ENCODE measurements around the gene BEST1. TPM values are rescaled to one million over a fixed set of nuclear protein-coding genes. Genes with fewer than 3 reads are reported as not detected.

Gene BEST1
- total RNA-seq, 2 experiments from 2014 or later = 0.14 to 0.25 TPM

DNA sequence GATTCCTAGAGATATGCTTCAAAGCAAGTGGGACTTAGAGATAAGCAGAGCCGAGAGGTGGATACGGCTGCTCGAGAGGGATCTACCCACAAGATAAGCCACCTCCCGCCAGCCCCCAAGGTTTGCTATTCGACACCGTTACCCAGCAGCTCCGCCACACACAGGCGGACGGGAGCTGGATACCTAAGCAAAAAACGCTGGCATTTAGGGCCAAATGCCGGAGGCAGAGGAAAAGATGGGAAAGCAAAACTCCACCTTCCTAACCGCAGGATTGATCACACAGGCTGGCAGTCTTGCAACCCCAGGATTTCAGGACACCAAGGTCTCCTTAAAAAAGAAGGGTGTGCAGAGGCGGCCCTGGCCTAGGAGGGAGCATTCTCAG, 16.6 kb downstream of the BEST1 start:
- Histone ChIP-seq H3K27me3 (ENCODE audit: control insufficient read depth in 1 of 2, insufficient read depth in 2 of 2, low read length in 2 of 2) (no peaks in the 10 kb centered on the region), H3K27ac (ENCODE audit: low read depth in 1 of 2, low read length in 2 of 2) (peak overlapping the region; percentile 59 to 94), H3K36me3 (ENCODE audit: insufficient read depth, low read length) (peaks cover 29% of the 10 kb centered on the region), H3K4me1 (ENCODE audit: insufficient read depth, low read length) (peaks cover 55% of the 10 kb centered on the region), H3K9me3 (ENCODE audit: control insufficient read depth in 1 of 2, insufficient read depth in 1 of 2, low read length in 2 of 2) (no peaks in the 10 kb centered on the region), H3K4me3 (ENCODE audit: low read length) (peak overlapping the region; percentile 98)
- Mint-ChIP-seq H3K27me3 (peaks cover 4% of the 10 kb centered on the region), H3K4me1 (ENCODE audit: low read depth) (peaks cover 74% of the 10 kb centered on the region), H3K9me3 (no peaks in the 10 kb centered on the region), H3K4me3 (peak overlapping the region; percentile 99), H3K36me3 (ENCODE audit: low read depth) (peaks cover 58% of the 10 kb centered on the region), H3K27ac (peak overlapping the region; percentile 84)
- POLR2A ChIA-PET = interaction anchor here (1.1 to 5.1 kb wide), 17 partner anchors 10 to 914 kb away, joined by 3 to 177 read pairs (median 6); partner anchors contain the start of genes BEST1, INCENP and SLC3A2
- ATAC-seq (ENCODE audit: poor library complexity) = no peak
- peak in 10 of 14 experiments; percentile 18 to 66 (median 41) for DNase-seq
- intact Hi-C loops (cut with DNase I, micrococcal nuclease) = loop anchor here (1.0 to 10.0 kb wide), 6 partner anchors 59 to 1059 kb away; partner anchors contain the start of genes AHNAK (in 1 of the 2), FEN1 (in 1 of the 2), PRPF19 (in 1 of the 2) and SYT7 (in 1 of the 2)
- TF ChIP-seq, protein P1, sequence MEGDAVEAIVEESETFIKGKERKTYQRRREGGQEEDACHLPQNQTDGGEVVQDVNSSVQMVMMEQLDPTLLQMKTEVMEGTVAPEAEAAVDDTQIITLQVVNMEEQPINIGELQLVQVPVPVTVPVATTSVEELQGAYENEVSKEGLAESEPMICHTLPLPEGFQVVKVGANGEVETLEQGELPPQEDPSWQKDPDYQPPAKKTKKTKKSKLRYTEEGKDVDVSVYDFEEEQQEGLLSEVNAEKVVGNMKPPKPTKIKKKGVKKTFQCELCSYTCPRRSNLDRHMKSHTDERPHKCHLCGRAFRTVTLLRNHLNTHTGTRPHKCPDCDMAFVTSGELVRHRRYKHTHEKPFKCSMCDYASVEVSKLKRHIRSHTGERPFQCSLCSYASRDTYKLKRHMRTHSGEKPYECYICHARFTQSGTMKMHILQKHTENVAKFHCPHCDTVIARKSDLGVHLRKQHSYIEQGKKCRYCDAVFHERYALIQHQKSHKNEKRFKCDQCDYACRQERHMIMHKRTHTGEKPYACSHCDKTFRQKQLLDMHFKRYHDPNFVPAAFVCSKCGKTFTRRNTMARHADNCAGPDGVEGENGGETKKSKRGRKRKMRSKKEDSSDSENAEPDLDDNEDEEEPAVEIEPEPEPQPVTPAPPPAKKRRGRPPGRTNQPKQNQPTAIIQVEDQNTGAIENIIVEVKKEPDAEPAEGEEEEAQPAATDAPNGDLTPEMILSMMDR (IDR thresholded peaks at IDR 0.05) = no peak
- CTCF ChIA-PET = interaction anchor here (1.9 to 7.1 kb wide), 4 partner anchors 19 to 115 kb away, joined by 8 to 50 read pairs (median 10); no protein-coding TSS in a partner anchor

DNA sequence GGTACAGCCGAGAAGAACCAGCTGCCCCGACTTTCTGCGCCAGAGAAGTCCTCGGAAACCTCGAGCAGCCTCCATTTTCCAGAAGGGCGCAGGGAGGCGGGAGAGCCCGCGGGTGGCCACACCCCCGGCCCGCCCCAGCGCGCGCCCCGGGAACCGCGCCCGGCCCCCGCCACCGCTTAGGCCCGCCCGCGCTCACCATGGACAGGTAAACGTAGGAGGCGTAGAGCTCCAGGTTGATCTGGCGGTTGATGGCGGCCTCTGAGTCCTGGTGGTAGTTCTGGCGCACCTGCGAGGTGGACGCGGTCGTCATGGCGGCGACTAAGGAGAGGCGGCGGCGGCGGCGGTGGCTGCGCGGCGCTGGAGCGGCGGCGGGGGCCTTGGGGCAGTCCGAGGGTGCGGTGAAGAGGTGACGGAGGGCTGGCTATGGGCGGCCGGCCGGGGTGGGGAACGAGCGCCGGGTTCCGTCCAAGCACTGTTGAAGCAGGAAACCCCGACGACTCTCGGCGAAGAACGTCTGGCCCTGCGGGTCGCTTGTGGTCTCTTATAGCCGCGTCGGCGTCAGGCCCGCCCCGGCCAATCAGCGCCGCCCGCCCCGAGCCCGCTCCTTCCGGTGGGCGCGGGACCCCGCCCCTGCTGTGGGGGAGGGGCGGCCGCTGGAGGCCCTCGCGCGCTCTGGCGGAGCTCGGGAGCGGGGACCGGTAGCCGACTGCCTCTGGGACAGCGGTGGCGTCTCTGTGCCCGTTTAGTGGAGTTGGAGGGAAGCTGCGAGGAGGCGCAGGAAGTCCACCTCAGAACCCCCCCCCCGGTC, 17.2 kb downstream of the BEST1 start, which contains the start of gene FTH1:
FTH1 (minus strand) TSS at position 519 of the 808 bp plus-strand sequence; CDS start at position 310, 209 bp downstream.
- CTCF ChIA-PET = interaction anchor here (0.7 to 7.1 kb wide), 6 partner anchors 10 to 114 kb away, joined by 3 to 50 read pairs (median 9); no protein-coding TSS in a partner anchor
- TF ChIP-seq, protein P1 (IDR thresholded peaks at IDR 0.05) = no peak

More for the DNA sequence above, 17.2 kb downstream of the BEST1 start, which contains the start of gene FTH1:
- H3K27me3 Mint-ChIP-seq = peaks cover 4% of the 10 kb centered on the region
- Histone ChIP-seq H3K4me1 (ENCODE audit: insufficient read depth, low read length) (peaks cover 61% of the 10 kb centered on the region), H3K36me3 (ENCODE audit: insufficient read depth, low read length) (peaks cover 29% of the 10 kb centered on the region), H3K27me3 (ENCODE audit: control insufficient read depth in 1 of 2, insufficient read depth in 2 of 2, low read length in 2 of 2) (no peaks in the 10 kb centered on the region), H3K27ac (ENCODE audit: low read depth in 1 of 2, low read length in 2 of 2) (peak within 1 kb of the TSS; percentile 87 to 94), H3K4me3 (ENCODE audit: low read length) (peak within 1 kb of the TSS; percentile 98), H3K9me3 (ENCODE audit: control insufficient read depth in 1 of 2, insufficient read depth in 1 of 2, low read length in 2 of 2) (no peaks in the 10 kb centered on the region)
- peaks cover 58% of the 10 kb centered on the region for H3K36me3 Mint-ChIP-seq (ENCODE audit: low read depth)
- H3K9me3 Mint-ChIP-seq = no peaks in the 10 kb centered on the region
- H3K4me3 Mint-ChIP-seq = peak within 1 kb of the TSS; percentile 99
- intact Hi-C loops (cut with DNase I, micrococcal nuclease) = loop anchor here (1.0 to 10.0 kb wide), 6 partner anchors 58 to 1060 kb away; partner anchors contain the start of genes AHNAK (in 1 of the 2), FEN1 (in 1 of the 2), PRPF19 (in 1 of the 2) and SYT7 (in 1 of the 2)
- peaks cover 74% of the 10 kb centered on the region for H3K4me1 Mint-ChIP-seq (ENCODE audit: low read depth)
- DNase-seq (peak; percentile 83 to 96 (median 91)), ATAC-seq (ENCODE audit: poor library complexity) (peak; percentile 71)
- POLR2A ChIA-PET = interaction anchor here (0.6 to 5.1 kb wide), 39 partner anchors 9 to 1953 kb away, joined by 3 to 177 read pairs (median 5); partner anchors contain the start of genes BEST1, CPSF7, CYB561A3 and FEN1
- H3K27ac Mint-ChIP-seq = peak within 1 kb of the TSS; percentile 84
